Ovary (tissue), 3 donors: Measurements from ENCODE around the gene CTCF.

Source experiments
- CTCF ChIP-seq, 3 donors: fragments of 450-650 bp in 2 of 3; fragments of 200-600 bp in 1 of 3; IDR thresholded peaks; one replicate each; pipeline versions ENCODE4 v1.5.1 to v1.8.0; 2016 to 2022; ENCODE audit warnings: antibody characterized with exemption in 3 of 3, mild to moderate bottlenecking in 1 of 3
- EP300 ChIP-seq: sonication (generic); formaldehyde crosslinking; IDR thresholded peaks from one replicate; pipeline ENCODE4 v1.6.1; 2017; ENCODE audit warnings: antibody characterized with exemption
- POLR2A ChIP-seq: fragments of 450-650 bp; IDR thresholded peaks from one replicate; pipeline ENCODE4 v1.6.1; 2017; ENCODE audit warnings: antibody characterized with exemption, mild to moderate bottlenecking, moderate library complexity
- donor health status: DM: no; HTN: no; CAD: no.

- TF ChIP-seq CTCF (IDR thresholded peaks at IDR 0.05) = no peak
- TF ChIP-seq POLR2A = no peak
- TF ChIP-seq EP300 = no peak
Observed at GRCh38 chr16:67540756-67541155, 21.6 kb upstream of the CTCF start.
